GM12801 (cell line): ENCODE data around the gene HOXD11.

Source experiments
- CTCF ChIP-seq: IDR thresholded peaks from one replicate; pipeline ENCODE4 v1.5.1; 2011; ENCODE audit warnings: control low read depth; ENCODE audit not compliant: insufficient read length; ENCODE audit errors: extremely low read depth

Gene HOXD11

GRCh38 chr2:176156807-176157498 lies 49.9 kb downstream of the HOXD11 start, which contains the start of gene HOXD3:
TSS of gene HOXD3 (plus strand) at chr2:176157307. CDS start at chr2:176169115, 11,808 bp downstream.
- TF ChIP-seq CTCF, result no peak

GRCh38 chr2:176157499-176158185 lies 50.6 kb downstream of the HOXD11 start:
- TF ChIP-seq CTCF, result no peak

GRCh38 chr2:176158186-176158591 lies 51.1 kb downstream of the HOXD11 start:
- TF ChIP-seq CTCF, result no peak

- no peak for TF ChIP-seq CTCF
Measured at GRCh38 chr2:176158855-176159662, 52.0 kb downstream of the HOXD11 start.
